ENCODE results near the gene LTB.

Gene LTB

DNA sequence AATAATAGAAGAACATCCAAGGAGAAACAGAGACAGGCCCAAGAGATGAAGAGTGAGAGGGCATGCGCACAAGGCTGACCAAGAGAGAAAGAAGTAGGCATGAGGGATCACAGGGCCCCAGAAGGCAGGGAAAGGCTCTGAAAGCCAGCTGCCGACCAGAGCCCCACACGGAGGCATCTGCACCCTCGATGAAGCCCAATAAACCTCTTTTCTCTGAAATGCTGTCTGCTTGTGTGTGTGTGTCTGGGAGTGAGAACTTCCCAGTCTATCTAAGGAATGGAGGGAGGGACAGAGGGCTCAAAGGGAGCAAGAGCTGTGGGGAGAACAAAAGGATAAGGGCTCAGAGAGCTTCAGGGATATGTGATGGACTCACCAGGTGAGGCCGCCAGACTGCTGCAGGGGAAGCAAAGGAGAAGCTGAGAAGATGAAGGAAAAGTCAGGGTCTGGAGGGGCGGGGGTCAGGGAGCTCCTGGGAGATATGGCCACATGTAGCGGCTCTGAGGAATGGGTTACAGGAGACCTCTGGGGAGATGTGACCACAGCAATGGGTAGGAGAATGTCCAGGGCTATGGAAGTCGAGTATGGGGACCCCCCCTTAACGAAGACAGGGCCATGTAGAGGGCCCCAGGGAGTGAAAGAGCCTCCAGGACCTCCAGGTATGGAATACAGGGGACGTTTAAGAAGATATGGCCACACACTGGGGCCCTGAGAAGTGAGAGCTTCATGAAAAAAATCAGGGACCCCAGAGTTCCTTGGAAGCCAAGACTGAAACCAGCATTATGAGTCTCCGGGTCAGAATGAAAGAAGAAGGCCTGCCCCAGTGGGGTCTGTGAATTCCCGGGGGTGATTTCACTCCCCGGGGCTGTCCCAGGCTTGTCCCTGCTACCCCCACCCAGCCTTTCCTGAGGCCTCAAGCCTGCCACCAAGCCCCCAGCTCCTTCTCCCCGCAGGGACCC, 7.8 kb downstream of the LTB start:
- no peak for DNase-seq

GRCh38 chr6:31573239-31574105, 8.8 kb downstream of the LTB start:
- no peak for DNase-seq

- DNase-seq: no peak
Measured at GRCh38 chr6:31572041-31572911, 9.9 kb downstream of the LTB start, which contains the start of gene LTA. TSS of gene LTA (plus strand) at chr6:31572289. CDS start at chr6:31572743, 454 bp downstream.

DNA sequence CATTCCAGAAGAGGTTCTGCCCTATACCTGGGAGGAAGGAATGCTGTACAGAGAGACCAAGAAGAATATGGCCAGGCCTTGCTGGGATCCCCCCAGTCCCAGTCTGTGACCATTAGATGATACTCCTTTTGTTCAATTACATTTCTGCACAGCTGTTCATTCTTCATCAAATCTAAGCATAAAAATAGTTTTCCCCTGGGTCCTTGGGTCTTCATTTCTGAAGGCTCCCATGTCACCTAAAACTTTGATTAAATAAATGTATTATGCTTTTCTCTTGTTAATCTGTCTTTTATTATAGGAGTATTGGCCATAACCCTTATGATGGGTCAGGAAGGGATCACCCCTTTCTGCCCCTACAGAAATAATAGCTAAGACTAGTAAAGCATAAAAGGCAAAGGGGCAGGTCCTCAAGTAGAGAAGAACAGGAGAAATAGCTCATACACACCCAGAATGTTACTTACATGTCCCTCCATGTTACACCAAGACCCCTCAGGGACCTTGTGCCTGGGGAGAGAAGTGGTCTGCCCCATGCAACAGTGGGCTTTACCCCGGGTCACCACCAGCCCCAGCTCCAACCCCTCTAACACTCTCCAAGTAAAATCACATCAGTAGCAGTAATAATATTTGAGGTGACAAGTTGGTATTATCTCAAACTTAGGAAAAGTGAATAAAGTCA, 12.2 kb downstream of the LTB start:
- DNase-seq: no peak

- DNase-seq: no peak
Measured at GRCh38 chr6:31568537-31568961, 13.7 kb downstream of the LTB start.

DNA sequence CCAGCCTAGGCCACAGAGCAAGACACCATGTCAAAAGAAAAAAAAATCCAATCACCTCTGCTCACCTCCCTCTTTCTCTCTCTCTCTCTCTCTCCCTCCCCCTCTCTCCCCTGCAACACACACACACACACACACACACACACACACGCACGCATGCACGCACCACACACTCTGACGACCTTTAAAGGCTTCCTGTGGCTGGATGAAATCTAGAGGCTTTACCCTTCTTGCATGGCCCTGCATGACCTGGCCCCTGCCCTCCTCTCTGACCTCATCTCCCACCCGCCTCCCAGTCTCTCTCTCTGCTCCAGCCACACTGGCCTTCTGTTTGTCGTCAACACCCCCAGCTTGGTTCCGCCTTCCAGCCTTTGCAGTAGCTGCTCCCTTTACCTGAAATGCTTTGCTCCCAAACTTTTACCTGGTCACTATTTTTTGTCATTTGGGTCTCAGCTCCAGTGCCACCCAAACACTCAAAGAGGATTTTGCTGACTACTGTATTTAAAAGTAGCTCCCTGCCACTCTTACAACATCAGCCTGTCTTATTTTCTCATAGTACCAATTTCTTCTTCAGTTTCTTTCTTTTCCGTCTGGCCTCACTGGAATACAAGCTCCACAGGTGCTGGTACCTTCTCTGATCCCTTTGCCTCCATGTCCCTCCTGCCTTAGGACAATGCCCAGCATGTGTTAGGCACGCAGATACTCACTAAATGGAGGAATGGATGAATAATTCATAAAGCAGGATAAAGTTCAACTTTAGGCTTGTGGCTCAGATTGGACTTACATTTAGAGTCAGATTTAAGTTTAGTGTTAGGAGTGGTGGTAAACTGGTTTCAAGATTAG, 14.5 kb downstream of the LTB start:
- no peak for DNase-seq

DNA sequence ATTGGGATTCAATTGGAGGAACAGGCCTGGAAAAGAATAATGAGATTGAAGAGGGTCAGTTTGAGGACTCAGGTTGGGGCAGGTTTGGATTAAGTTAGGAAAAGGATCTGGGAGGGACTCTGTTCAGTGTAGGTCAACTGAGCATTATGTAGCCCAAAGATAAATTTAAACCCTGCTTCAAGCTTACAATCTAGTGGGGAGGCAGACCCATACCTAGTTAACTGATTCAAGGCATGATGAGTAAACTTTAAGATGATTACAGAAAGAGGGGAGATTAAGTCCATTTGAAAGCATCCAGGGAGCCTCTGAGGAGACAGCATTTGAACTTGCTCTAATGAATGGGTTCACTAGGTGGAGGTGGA, 21.5 kb downstream of the LTB start:
- DNase-seq: no peak

- peak; percentile 80 for DNase-seq
Measured at GRCh38 chr6:31559958-31560696, 22.1 kb downstream of the LTB start.

GRCh38 chr6:31559606-31559957, 22.6 kb downstream of the LTB start:
- DNase-seq: no peak

DNA sequence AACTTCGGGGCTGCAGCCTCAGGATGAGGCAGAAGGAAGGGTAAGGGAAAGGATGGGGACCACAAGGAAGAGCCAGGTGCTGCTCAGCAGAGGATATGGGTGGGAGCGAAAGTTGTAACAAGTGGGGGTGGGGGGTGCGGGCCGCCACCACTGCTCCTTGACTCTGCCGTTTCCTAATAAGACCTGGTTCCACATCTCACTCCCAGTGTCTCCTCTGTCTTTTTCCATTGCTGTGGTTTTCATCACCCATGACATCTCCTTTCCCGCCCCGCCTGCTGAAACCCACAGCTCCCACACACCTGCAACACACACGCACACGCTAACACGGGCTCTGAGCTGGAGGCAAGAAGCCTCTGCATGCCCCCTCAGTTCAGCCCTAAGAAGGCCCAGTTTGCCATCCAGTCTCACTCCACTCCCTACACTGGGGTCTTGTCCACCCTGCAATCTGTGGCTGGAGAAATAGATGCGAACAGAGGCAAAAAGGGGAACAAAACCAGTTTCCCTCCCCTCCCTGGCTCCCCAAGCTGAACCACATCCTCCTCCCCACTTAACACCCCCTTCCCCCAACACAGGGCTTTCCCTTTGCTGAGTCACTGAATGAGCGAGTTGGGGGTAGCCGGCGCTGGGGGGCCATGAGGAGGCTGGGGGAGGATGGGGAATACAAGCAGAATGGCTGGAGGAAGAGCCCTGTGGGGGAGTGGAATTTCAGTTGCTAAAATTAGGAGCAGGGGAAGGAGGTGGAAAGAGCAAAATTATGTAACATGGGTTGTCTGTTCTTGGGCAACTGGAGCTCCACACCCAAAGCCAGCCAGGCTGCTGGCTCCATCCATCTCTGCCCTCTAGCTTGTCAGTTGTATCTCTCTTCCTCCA, 23.4 kb downstream of the LTB start:
- DNase-seq: peak; percentile 10

DNA sequence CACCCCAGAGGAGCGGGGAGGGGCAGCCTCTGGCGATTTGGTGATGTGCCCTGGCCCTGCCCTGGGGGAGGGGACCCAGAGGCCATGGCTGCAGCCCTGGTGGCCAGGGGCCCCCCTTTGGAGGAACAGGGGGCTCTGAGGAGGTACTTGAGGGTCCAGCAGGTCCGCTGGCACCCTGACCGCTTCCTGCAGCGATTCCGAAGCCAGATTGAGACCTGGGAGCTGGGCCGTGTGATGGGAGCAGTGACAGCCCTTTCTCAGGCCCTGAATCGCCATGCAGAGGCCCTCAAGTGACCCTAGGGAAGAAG, 24.0 kb downstream of the LTB start:
- no peak for DNase-seq

- DNase-seq: no peak
Measured at GRCh38 chr6:31557443-31558317, 24.5 kb downstream of the LTB start.

DNA sequence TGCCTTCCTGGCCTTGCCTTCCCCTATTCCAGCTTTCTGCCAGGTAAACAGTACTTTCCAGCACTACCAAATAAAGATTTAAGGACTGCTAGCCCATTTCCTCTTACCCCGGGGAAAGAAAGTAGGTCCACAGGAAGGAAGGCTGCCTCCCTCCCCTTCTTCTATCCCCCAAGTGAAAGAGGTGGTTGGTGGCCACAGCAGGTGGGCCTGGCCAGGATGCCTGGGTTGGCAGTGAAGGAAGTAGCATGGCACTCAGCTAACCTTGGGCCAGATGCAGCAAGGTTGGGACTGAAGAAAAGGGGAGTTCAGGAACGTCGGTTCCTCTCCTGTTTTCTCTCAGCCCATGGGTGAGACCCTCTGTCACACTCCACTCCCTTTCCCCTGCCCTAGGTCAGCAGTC, 25.9 kb downstream of the LTB start:
- DNase-seq: no peak

GRCh38 chr6:31551371-31551770, 30.9 kb downstream of the LTB start:
- DNase-seq: peak; percentile 46

DNA sequence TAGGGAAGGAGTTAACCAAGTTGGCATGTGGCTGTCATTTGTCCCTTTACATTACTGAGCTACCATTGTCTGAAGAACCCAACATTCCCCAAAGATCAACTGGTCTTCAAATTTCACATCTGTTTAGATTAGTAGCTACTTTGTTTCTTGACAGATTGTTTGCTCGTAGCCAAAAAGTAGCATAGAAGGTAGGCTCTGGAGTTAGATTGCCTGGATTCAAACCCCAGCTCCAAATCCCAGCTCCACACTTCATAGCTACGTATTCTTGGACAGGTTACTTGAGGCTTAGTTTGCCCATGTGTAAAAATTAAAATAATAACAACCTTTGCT, 33.7 kb downstream of the LTB start:
- DNase-seq: no peak

- no peak for DNase-seq
Measured at GRCh38 chr6:31547727-31548543, 34.3 kb downstream of the LTB start.

- peak; percentile 98 for DNase-seq
Measured at GRCh38 chr6:31546958-31547726, 35.1 kb downstream of the LTB start, which contains the start of gene NFKBIL1. TSS of gene NFKBIL1 (plus strand) at chr6:31547608. CDS start at chr6:31547695, 87 bp downstream.
